Cardiac fibroblast (primary cell): Measurements from ENCODE around the gene OMA1.
"Not testable (repeated sequence)": the region's sequence is repeated elsewhere in the genome, so short reads cannot be mapped to it uniquely, and the experiment has no call there.

Experiments
- DNase-seq, 2 donors: peaks; one replicate each; pipeline versions ENCODE4 v3.0.0 to v3.0.0-alpha.2; 2010; ENCODE audit warnings: low read depth in 2 of 2
- H3K4me3 ChIP-seq, 2 donors: replicated peaks in 1 of 2; 1 replicate in 1 of 2; 2 replicates in 1 of 2; pipeline ENCODE4 v1.5.1; 2011; ENCODE audit warnings: low read depth in 2 of 2, low read length in 2 of 2, mild to moderate bottlenecking in 2 of 2, moderate library complexity in 1 of 2
- TF ChIP-seq, protein P1 (sequence below): IDR thresholded peaks from one replicate; pipeline ENCODE4 v1.5.1; 2011; ENCODE audit warnings: low read depth, mild to moderate bottlenecking, low read length, inconsistent platforms

Gene OMA1

GRCh38 chr1:58570094-58570493 is 23.6 kb upstream of the OMA1 start:
- no peak for DNase-seq
- H3K4me3 ChIP-seq, result no peak overlapping the region
- TF ChIP-seq, protein P1, sequence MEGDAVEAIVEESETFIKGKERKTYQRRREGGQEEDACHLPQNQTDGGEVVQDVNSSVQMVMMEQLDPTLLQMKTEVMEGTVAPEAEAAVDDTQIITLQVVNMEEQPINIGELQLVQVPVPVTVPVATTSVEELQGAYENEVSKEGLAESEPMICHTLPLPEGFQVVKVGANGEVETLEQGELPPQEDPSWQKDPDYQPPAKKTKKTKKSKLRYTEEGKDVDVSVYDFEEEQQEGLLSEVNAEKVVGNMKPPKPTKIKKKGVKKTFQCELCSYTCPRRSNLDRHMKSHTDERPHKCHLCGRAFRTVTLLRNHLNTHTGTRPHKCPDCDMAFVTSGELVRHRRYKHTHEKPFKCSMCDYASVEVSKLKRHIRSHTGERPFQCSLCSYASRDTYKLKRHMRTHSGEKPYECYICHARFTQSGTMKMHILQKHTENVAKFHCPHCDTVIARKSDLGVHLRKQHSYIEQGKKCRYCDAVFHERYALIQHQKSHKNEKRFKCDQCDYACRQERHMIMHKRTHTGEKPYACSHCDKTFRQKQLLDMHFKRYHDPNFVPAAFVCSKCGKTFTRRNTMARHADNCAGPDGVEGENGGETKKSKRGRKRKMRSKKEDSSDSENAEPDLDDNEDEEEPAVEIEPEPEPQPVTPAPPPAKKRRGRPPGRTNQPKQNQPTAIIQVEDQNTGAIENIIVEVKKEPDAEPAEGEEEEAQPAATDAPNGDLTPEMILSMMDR, result no peak

GRCh38 chr1:58568911-58569310 is 22.4 kb upstream of the OMA1 start:
- no peak for DNase-seq
- TF ChIP-seq, protein P1, result no peak
- no peak overlapping the region for H3K4me3 ChIP-seq

DNA sequence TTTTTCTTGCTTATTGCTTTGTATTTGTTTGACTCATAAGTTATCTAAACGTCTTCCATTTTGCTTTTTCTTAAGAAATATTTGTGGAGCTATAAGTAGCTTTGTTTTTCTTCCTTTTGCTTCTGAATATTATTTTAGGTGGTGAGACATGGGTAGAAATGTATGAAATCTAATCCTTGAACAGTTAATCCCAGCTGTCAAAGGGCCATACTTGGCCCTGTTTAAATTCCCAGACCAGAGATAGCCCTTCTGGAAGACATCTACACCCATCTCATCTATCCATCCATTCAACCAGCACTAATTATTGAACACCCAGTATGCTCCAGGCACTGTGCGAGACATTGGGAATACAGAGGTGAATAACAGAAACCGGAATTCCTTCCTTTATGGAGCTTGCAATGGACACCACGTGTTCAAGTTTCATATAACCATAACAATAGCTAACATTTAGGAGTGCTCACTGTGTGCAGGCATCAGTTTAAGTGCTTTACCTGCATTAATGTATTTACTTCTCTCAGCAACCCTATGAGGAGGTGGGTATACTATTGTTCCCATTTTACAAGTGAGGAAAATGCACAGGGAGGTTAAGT is 21.8 kb upstream of the OMA1 start:
- DNase-seq, result no peak
- TF ChIP-seq, protein P1, result no peak
- H3K4me3 ChIP-seq, result no peak overlapping the region

DNA sequence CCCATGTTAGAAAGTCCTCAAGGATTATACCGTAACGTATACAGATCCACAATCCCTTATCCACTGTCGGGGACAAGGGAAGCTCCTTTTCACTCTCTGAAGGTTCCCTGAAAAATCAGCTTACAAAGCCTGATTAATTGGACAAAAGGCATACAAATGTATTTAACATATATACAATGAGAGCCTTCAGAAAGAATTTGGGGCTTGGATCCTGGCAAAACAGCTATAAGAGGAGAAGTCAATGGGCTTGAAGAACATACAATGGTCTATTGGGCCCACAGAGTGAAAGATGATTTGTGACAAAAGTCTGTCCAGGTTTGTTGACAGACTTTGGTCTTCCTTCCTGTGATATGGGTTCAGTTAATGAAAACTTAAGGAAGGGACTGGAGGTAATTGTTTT is 19.8 kb upstream of the OMA1 start:
- H3K4me3 ChIP-seq, result no peak overlapping the region
- TF ChIP-seq, protein P1, result no peak
- no peak for DNase-seq

DNA sequence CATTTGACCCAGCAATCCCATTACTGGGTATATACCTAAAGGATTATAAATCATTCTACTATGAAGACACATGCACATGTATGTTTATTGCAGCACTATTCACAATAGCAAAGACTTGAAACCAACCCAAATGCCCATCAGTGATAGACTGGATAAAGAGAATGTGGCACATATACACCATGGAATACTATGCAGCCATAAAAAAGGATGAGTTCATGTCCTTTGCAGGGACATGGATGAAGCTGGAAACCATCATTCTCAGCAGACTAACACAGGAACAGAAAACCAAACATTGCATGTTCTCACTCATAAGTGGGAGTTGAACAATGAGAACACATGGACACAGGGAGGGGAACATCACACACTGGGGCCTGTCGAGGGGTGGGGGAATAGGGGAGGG is 17.2 kb upstream of the OMA1 start:
- not testable (repeated sequence) for DNase-seq, H3K4me3 ChIP-seq

GRCh38 chr1:58561633-58562032 is 15.1 kb upstream of the OMA1 start:
- DNase-seq, result no peak
- TF ChIP-seq, protein P1, result no peak
- H3K4me3 ChIP-seq, result no peak overlapping the region

- H3K4me3 ChIP-seq, result no peak overlapping the region
- DNase-seq, result no peak
- TF ChIP-seq, protein P1, result no peak
Observed at GRCh38 chr1:58555393-58555792, 8.9 kb upstream of the OMA1 start.
